Umbilical cord (tissue), 2 donors: ENCODE measurements around the gene ZIC5. TPM values are rescaled to one million over a fixed set of nuclear protein-coding genes. Genes with fewer than 3 reads are reported as not detected.

Source experiments
- DNase-seq: peaks from one replicate; pipeline ENCODE4 v3.0.0-alpha.2; 2015; ENCODE audit warnings: low spot score
- total RNA-seq: library from RNA; depleted of rRNA; stranded (reverse); fragments of >200 nt; gene quantifications from one replicate; pipeline ENCODE4 v1.2.3, GENCODE V29; 2014; ENCODE audit warnings: low replicate concordance; ENCODE audit not compliant: insufficient read depth

The ZIC5 gene
- total RNA-seq, 1 donor from 2014 or later: 2.4 TPM

- DNase-seq: no peak
Measured at GRCh38 chr13:99976575-99976974, 5.0 kb upstream of the ZIC5 start.

- no peak for DNase-seq
Measured at GRCh38 chr13:99975626-99976025, 4.1 kb upstream of the ZIC5 start.

- no peak for DNase-seq
Measured at GRCh38 chr13:99974939-99975561, 3.5 kb upstream of the ZIC5 start.

GRCh38 chr13:99974296-99974938 lies 2.9 kb upstream of the ZIC5 start:
- DNase-seq: no peak

- no peak for DNase-seq
Measured at GRCh38 chr13:99973808-99974185, 2.2 kb upstream of the ZIC5 start.

GRCh38 chr13:99973163-99973807 lies 1.7 kb upstream of the ZIC5 start:
- no peak for DNase-seq

- no peak for DNase-seq
Measured at GRCh38 chr13:99972190-99972731, 694 bp upstream of the ZIC5 start.

GRCh38 chr13:99970651-99971575 lies 654 bp downstream of the ZIC5 start:
- no peak for DNase-seq

GRCh38 chr13:99969919-99970650 lies 1.5 kb downstream of the ZIC5 start:
- no peak for DNase-seq

- DNase-seq: no peak
Measured at GRCh38 chr13:99969453-99969918, 2.1 kb downstream of the ZIC5 start.

GRCh38 chr13:99968521-99969452 lies 2.8 kb downstream of the ZIC5 start:
- no peak for DNase-seq

GRCh38 chr13:99967869-99968520 lies 3.6 kb downstream of the ZIC5 start:
- no peak for DNase-seq

- no peak for DNase-seq
Measured at GRCh38 chr13:99967498-99967868, 4.1 kb downstream of the ZIC5 start.

GRCh38 chr13:99966064-99966805 lies 5.3 kb downstream of the ZIC5 start:
- no peak for DNase-seq

- no peak for DNase-seq
Measured at GRCh38 chr13:99965329-99966000, 6.1 kb downstream of the ZIC5 start.

- no peak for DNase-seq
Measured at GRCh38 chr13:99963816-99964339, 7.7 kb downstream of the ZIC5 start.

- DNase-seq: no peak
Measured at GRCh38 chr13:99962242-99962641, 9.3 kb downstream of the ZIC5 start.

GRCh38 chr13:99961636-99962035 lies 9.9 kb downstream of the ZIC5 start:
- DNase-seq: no peak
